VCaP (cell line): Measurements from ENCODE around the gene TFDP1.

Experiments
- H3K27ac ChIP-seq: fragments of 450-650 bp; 2 replicates; pipeline ENCODE4 v1.5.1; 2017
- CTCF ChIP-seq: fragments of 450-650 bp; conservative IDR thresholded peaks from 2 replicates; pipeline ENCODE4 v1.5.1; 2017; ENCODE audit warnings: mild to moderate bottlenecking, moderate library complexity

Gene TFDP1

GRCh38 chr13:113545931-113546516 lies 38.5 kb upstream of the TFDP1 start:
- TF ChIP-seq CTCF: no peak
- H3K27ac ChIP-seq: no peak overlapping the region

GRCh38 chr13:113546571-113547237 lies 37.8 kb upstream of the TFDP1 start:
- no peak overlapping the region for H3K27ac ChIP-seq
- TF ChIP-seq CTCF: no peak

- no peak overlapping the region for H3K27ac ChIP-seq
- no peak for TF ChIP-seq CTCF
Observed at GRCh38 chr13:113547238-113547971, 37.1 kb upstream of the TFDP1 start.

- no peak overlapping the region for H3K27ac ChIP-seq
- TF ChIP-seq CTCF: no peak
Observed at GRCh38 chr13:113548171-113548641, 36.3 kb upstream of the TFDP1 start.

GRCh38 chr13:113548778-113549621 lies 35.6 kb upstream of the TFDP1 start:
- no peak overlapping the region for H3K27ac ChIP-seq
- TF ChIP-seq CTCF: no peak

GRCh38 chr13:113550453-113550852 lies 34.1 kb upstream of the TFDP1 start:
- no peak for TF ChIP-seq CTCF
- no peak overlapping the region for H3K27ac ChIP-seq
